Measurements from ENCODE around the gene IFT20.

IFT20 gene, protein sequence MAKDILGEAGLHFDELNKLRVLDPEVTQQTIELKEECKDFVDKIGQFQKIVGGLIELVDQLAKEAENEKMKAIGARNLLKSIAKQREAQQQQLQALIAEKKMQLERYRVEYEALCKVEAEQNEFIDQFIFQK

DNA sequence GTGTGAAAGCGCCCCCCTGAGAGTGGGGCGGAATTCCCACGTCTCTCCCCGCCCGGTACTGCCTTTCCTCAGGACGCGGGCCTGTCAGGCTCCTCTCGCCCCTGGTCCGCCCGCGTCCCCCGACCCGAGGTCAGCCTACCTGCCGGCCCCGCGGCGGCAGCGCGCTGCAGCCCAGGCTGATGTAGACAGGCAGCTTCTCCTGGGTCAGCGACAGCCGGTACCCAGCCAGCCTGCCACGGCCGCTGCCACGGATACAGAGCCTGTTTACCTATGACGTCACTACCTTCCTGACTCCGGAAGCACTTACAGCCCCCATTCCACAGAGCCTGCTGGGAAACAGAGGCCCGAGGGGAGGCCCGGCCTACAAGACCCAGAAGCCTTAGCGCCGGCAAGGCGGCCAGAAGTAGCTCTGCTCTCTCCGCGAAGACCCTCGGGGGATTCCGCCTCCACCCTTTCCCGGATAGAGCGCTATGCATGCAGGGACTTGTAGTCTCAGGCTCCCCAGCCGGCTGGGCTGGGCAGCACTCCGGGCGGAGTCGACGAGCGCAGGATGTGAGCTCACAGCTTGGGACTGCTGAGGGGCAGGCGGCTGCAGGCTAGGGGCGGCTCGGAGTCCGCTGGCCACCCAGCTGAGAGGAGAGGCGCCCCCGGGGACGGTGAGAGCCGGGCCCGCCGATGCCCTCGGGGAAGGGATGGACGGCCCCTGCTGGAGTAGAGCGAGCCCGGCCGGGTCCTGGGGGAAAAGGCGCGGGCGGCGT is at the start of gene IFT20, which contains the start of gene TNFAIP1:
IFT20 (minus strand) TSS at position 272 of the 758 bp plus-strand sequence. CDS start 3,487 bp downstream, outside the sequence.
TNFAIP1 (plus strand) TSS at position 561 of the 758 bp plus-strand sequence. CDS start 3,761 bp downstream, outside the sequence.
- peak; percentile 96 for DNase-seq (ENCODE audit: low spot score)

DNA sequence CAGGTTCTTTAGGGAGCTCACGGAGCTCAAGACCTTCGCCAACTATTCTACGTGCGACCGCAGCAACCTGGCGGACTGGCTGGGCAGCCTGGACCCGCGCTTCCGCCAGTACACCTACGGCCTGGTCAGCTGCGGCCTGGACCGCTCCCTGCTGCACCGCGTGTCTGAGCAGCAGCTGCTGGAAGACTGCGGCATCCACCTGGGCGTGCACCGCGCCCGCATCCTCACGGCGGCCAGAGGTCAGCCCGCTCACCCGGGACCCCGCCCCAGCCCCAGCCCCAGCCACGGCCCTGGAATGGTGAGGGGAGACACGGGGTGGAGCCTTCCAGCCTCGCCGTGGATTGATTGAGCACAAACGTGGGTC is 49.7 kb upstream of the IFT20 start:
- DNase-seq (ENCODE audit: low spot score) = no peak

GRCh38 chr17:28384281-28385036 is 49.2 kb upstream of the IFT20 start:
- DNase-seq (ENCODE audit: low spot score) = no peak

DNA sequence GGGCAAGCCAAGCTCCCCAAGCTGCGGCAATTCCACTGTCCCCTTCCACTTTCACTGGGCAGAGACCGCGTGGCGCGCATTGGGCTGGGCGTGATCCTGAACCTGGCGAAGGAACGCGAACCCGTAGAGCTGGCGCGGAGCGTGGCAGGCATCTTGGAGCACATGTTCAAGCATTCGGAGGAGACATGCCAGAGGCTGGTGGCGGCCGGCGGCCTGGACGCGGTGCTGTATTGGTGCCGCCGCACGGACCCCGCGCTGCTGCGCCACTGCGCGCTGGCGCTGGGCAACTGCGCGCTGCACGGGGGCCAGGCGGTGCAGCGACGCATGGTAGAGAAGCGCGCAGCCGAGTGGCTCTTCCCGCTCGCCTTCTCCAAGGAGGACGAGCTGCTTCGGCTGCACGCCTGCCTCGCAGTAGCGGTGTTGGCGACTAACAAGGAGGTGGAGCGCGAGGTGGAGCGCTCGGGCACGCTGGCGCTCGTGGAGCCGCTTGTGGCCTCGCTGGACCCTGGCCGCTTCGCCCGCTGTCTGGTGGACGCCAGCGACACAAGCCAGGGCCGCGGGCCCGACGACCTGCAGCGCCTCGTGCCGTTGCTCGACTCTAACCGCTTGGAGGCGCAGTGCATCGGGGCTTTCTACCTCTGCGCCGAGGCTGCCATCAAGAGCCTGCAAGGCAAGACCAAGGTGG is 46.0 kb upstream of the IFT20 start:
- DNase-seq (ENCODE audit: low spot score) = no peak

DNA sequence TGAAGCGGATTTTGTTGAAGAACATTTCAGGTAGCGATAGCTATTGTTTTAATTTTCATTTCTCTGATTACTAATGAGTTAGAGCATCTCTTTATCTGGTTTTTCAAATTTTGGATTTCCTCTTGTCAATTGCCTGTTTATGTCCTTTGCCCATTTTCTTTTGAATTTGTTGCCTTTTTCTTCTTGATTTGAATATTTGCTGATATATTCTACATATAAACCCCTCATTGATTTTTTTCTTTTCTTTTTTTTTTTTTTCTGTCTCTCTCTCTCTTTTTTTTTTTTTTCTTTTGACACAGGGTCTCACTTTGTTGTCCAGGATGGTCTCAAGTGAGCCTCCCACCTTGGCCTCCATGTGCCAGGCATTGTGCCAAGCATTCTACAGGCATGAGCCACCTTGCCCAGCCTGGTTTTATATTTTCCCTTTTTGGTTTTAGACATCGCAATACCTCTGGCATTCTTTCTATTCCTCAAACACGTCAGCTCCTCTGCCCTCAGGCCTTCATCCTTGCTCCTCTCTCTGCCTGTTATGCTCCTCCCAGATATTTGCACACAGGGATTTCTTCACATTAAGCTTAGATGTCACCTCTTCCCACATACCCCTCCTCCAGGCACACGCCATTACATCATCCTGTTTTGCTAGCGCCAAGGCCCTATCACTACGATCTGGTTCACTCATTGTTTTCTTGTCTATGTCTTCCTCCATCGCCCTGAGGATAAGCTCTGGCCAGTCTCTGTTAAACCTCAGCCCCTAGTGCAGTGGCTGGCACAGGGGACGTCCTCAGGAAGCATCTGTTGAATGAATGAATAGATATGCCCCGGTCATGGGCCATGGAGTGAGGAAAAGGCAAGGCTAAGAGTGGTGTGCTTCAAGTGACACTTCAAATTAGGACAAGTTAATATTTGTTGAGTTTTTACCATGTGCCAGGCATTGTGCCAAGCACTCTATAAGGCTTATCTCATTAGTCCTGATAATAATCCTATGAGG is 44.8 kb upstream of the IFT20 start:
- no peak for DNase-seq (ENCODE audit: low spot score)

DNA sequence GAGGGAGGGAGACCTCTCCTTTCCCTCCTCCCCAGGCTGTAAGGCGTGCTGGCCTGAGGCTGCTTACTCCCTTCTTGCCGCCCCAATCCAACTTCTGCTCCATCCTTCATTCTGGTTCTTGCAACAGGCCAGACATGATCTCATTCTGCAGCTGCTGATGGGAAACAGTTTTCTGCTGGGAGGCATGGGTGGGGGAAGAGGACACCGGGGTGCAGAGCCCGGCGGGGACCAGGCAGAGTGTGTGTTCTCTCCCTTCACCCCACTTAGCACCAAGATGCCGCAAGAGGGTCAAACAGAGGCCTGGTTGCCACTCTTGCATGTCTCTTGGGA is 37.6 kb upstream of the IFT20 start:
- no peak for DNase-seq (ENCODE audit: low spot score)

- DNase-seq (ENCODE audit: low spot score) = no peak
Observed at GRCh38 chr17:28372203-28372944, 37.1 kb upstream of the IFT20 start.

GRCh38 chr17:28371245-28372202 is 36.3 kb upstream of the IFT20 start, which contains the start of gene SARM1:
Gene SARM1, plus strand, starts transcription at chr17:28371694. Its CDS starts 339 bp downstream, at chr17:28372033.
- DNase-seq (ENCODE audit: low spot score) = peak; percentile 97

GRCh38 chr17:28370744-28371103 is 35.5 kb upstream of the IFT20 start:
- DNase-seq (ENCODE audit: low spot score) = no peak

GRCh38 chr17:28370035-28370743 is 34.9 kb upstream of the IFT20 start, which contains the start of gene VTN:
Gene VTN, minus strand, starts transcription at chr17:28370307. Its CDS starts 104 bp downstream, at chr17:28370203.
- DNase-seq (ENCODE audit: low spot score) = peak; percentile 98

- DNase-seq (ENCODE audit: low spot score) = peak; percentile 44
Observed at GRCh38 chr17:28369684-28370034, 34.4 kb upstream of the IFT20 start.

- no peak for DNase-seq (ENCODE audit: low spot score)
Observed at GRCh38 chr17:28368915-28369683, 33.8 kb upstream of the IFT20 start.

DNA sequence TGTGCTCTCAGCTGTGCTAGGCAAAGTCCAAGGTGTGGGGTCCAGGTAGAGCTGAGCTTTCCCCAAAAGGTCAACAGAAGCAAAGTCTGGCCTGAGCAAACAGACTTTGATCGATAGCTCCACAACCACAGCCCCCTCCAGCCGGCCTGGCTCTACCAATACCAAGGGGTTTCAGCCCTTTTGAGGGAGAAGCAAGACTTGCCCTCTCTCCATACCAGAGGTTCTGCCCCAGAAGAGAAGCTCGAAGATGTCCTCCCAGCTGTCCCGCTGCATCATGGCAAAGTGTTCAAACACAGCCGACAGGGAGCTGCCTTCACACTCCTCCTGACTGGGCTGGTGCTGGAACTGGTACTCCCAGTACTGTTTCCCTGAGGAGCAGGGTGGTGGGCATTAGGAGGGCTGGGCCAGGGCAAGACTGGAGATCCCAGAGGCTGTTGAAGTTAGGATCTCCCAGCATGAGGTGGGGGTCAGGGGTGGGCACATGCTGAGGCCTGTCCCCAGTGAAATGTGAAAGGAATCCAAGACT is 33.1 kb upstream of the IFT20 start:
- peak; percentile 80 for DNase-seq (ENCODE audit: low spot score)

- DNase-seq (ENCODE audit: low spot score) = no peak
Observed at GRCh38 chr17:28367641-28368305, 32.5 kb upstream of the IFT20 start.

- DNase-seq (ENCODE audit: low spot score) = no peak
Observed at GRCh38 chr17:28366605-28367004, 31.3 kb upstream of the IFT20 start.

- no peak for DNase-seq (ENCODE audit: low spot score)
Observed at GRCh38 chr17:28365487-28365886, 30.2 kb upstream of the IFT20 start.

All from HuH-7 (cell line).